Stimulated activated CD4-positive, alpha-beta T cell treated with anti-CD3 and anti-CD28 coated beads, Interleukin-1b, Interleukin-23, amount 100 ng/mL, for 24 hours (primary cell): Measurements from ENCODE around the gene MEIS3.
"Not testable (repeated sequence)": the region's sequence is repeated elsewhere in the genome, so short reads cannot be mapped to it uniquely, and the experiment has no call there.

Experiments
- DNase-seq, 4 experiments: peaks; one replicate each; pipeline ENCODE4 v3.0.0-alpha.2; 2020; ENCODE audit warnings: low read depth in 4 of 4, low spot score in 1 of 4

Gene MEIS3

DNA sequence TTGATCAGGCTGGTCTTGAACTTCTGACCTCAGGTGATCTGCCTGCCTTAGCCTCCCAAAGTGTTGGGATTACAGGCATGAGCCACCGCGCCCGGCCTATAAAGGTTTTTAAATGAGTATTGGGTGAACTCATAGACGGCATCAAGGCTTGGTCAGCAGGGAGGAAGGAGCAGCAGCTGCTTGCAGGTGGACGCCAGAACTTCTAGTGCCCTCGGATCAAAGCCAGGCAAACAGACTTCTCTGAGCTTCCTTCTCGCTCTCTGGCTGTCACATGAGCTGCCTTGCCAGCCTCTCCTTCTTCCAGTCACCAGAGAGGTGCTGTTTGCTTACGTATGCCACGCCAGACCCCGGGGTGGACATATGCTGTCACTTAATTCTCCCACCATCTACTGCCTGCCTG, 53.9 kb downstream of the MEIS3 start:
- DNase-seq = not testable (repeated sequence)

DNA sequence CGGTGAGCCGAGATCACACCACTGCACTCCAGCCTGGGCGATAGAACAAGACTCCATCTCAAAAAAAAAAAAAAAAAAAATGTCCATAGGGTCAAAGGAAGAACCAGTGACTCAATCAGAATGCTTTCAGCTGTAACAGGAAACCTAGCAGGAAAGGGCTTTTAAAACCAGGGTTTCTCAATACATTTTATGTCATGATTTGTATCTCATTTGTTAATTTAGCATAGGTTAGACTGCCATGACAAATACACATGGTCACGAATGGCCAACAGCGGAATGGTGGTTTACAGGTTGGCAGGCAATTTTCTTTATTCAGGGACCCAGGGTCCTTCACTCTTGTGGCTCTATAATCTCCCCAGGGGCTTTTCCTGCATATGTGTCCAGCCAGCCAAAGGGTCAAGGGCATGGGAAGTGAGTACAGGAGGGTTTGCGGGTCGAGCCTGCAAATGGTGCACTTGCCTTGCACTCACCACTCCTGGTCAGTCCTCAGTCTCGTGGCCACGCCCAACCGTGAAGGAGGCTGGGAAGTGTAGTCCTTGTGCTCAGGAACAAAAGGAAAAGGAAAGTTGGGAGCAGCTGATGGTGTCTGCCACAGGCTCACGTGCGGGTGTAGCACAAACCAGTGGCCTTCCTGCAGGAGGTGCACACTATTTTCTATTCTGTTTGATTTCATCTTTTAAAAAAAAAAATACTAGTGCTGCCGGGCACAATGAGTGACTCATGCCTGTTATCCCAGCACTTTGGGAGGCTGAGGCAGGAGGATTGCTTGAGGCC, 55.4 kb downstream of the MEIS3 start:
- DNase-seq = no peak

DNA sequence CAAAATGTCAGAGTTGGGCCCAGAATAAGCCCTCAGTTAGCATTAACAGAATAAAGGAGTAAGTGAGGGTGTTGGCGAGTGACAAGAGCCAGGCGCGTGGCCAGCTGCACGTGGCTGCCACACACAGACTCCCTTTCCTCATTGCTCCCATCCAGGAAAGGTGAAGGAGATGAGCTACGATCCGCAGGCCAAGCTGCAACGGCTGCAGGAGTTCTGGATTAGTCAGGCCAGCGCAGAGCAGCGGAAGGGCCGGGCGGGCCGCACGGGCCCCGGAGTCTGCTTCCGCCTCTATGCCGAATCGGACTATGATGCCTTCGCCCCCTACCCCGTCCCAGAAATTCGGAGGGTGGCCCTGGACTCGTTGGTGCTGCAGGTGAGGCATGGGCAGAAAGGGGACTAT, 57.0 kb downstream of the MEIS3 start:
- no peak for DNase-seq

DNA sequence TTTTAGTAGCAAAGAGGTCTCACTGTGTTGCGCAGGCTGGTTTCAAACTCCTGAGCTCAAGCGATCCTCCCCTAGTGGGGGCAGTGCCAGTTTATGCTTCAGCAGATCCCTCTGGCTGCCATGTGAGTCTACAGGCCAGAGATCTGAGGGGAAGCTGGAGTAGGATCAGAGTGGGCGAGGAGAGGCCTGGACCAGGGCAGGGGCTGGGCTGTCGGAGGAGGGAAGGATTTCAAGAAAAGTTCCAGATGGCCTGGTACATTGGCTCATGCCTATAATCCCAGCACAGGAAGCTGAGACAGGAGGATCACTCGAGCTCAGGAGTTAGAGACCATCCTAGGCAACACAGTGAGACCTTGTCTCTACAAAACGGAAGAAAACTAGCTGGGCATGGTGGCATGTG, 60.4 kb downstream of the MEIS3 start:
- no peak for DNase-seq

DNA sequence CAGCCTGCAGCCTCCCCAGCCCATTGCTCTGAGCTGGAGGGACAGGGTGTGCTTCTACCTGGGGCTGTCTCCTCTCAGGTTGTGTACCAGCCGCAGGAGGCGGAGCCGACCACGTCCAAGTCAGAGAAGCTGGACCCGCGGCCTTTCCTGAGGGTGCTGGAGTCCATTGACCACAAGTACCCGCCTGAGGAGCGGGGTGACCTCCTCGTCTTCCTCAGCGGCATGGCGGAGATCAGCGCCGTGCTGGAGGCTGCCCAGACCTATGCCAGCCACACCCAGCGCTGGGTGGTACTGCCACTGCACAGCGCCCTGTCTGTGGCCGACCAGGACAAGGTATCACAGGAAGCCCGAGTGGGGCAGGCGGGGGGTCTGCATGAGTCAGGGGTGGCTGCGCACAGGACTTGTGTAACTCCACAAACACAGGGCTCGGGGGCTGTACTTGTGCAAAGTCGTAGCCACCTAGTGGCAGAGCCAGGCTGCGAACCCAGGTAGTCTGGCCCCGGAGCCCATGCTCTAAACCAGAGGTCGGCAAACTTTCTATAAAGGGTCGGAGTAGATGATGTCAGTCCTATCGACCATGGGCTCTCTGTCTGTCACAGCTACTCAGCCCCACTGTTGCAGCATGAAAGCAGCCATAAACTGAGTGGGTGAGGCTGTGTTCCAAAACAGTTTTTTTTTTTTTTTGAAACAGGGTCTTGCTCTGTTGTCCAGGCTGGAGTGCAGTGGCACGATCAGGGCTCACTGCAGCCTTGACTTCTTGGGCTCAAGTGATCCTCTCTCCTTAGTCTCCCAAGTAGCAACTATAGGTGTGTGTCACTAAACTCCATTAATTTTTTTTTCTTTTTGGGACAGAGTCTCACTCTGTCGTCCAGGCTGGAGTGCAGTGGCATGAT, 61.3 kb downstream of the MEIS3 start:
- DNase-seq = no peak

DNA sequence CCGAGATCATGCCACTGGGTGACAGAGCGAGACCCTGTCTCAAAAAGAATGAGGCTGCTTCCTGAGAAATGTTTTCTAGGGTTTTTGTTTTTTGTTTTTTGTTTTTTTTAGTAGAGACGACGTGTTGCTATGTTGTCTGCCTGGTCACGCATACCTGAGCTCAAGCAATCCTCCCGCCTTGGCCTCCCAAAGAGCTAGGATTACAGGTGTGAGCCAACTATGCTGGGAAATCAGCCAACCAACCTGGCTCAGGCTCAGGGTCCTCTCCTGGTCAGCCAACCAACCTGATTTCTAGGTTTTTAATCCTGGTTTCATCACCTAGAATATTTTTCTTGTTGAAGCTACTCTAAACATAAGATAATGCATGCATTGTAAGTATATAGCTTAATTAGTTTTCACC, 62.4 kb downstream of the MEIS3 start:
- no peak for DNase-seq

DNA sequence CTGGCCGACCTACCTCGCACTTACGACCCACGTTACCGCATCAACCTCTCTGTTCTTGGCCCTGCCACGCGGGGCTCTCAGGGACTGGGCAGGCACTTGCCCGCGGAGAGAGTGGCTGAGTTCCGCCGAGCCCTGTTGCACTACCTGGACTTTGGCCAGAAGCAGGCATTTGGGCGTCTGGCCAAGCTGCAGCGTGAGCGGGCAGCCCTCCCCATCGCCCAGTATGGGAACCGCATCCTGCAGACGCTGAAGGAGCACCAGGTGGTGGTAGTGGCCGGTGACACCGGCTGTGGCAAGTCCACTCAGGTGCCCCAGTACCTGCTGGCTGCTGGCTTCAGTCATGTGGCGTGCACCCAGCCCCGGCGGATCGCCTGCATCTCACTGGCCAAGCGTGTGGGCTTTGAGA, 66.0 kb downstream of the MEIS3 start:
- DNase-seq = no peak
